Stimulated activated CD4-positive, alpha-beta T cell treated with anti-CD3 and anti-CD28 coated beads, Interleukin-2, amount 100 ng/mL, for 48 hours (primary cell): ENCODE data around the gene RSL1D1.
A peak's percentile ranks its signal among the peaks of the same experiment; 100 is the strongest.
"Not testable (repeated sequence)": the region's sequence is repeated elsewhere in the genome, so short reads cannot be mapped to it uniquely, and the experiment has no call there.

ENCODE experiments used
- DNase-seq, 2 donors: peaks; one replicate each; pipeline ENCODE4 v3.0.0-alpha.2; 2020

Gene RSL1D1

GRCh38 chr16:11843206-11843605 is 8.1 kb downstream of the RSL1D1 start:
- DNase-seq: no peak

DNA sequence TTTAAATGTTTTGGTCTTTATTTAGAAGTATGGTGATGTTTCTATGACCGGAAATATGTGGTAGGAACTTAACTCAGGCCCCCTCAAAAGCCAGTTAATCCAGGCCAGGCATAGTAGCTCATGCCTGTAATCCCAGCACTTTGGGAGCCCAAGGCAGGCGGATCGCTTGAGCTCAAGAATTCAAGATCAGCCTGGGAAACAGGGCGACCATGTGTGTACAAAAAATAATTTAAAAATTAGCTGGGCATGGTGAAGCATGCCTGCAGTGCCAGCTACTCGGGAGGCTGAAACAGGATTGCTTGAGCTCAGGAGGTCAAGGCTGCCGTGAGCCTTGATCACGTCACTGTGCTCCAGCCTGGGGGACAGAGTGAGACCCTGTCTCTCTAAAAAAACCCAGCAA is 10.3 kb downstream of the RSL1D1 start:
- no peak for DNase-seq

- no peak for DNase-seq
These were observed 14.6 kb downstream of the RSL1D1 start for GRCh38 chr16:11836650-11837244.

GRCh38 chr16:11835891-11836649 is 15.3 kb downstream of the RSL1D1 start:
- DNase-seq: no peak

GRCh38 chr16:11835309-11835708 is 16.0 kb downstream of the RSL1D1 start:
- DNase-seq: no peak

GRCh38 chr16:11833951-11834695 is 17.2 kb downstream of the RSL1D1 start:
- DNase-seq: no peak

- no peak for DNase-seq
These were observed 22.6 kb downstream of the RSL1D1 start for GRCh38 chr16:11828696-11829095.

GRCh38 chr16:11825520-11826165 is 25.7 kb downstream of the RSL1D1 start:
- not testable (repeated sequence) for DNase-seq

- DNase-seq: no peak
These were observed 27.0 kb downstream of the RSL1D1 start for GRCh38 chr16:11824362-11824761.

DNA sequence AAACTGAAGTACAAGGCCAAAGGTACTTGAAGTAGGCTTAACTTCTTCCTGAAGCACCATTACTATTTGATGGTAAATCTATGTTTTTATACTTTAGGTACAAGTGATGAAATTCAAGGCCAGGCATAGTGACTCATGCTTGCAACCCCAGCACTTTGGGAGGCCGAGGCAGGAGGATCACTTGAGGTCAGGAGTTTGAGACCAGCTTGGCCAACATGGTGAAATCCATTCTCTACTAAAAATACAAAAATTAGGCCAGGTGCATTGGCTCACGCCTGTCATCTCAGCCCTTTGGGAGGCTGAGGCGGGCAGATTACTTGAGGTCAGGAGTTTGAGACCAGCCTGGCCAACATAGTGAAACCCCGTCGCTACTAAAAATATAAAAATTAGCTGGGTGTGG is 27.7 kb downstream of the RSL1D1 start:
- not testable (repeated sequence) for DNase-seq

DNA sequence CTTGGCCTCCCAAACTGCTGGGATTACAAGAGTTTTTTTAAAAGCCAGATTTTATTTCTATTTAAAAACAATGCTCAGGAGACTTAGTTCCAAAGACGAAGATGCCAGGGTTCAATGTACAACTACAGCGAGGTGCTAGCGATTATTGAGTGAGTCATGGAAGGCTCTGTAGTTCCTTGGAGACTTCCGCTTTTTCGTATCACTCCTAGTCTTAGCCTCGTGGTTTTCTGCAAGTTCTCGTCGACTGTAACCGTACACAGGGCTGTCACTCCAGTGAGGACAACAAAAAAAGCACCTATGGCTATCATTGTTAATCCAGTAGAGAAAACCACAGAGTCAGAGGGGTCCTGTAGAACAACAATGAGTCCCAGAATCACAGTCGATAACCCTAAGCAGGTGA is 31.5 kb downstream of the RSL1D1 start:
- DNase-seq: no peak

- DNase-seq: not testable (repeated sequence)
These were observed 32.4 kb downstream of the RSL1D1 start for GRCh38 chr16:11818970-11819369.

DNA sequence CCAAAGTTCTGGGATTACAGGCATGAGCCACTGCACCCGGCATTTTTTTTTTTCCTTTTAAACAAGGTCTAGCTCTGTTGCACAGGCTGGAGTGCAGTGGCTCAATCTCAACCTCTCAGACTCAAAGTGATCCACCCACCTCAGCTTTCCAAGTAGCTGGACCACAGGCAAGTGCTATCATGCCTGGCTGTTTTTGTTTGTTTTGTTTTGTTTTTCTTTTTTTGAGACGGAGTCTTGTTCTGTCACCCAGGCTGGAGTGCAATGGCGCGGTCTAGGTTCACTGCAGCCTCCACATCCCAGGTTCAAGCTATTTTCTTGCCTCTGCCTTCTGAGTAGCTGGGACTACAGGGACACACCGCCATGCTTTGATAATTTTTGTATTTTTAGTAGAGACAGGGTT is 35.2 kb downstream of the RSL1D1 start:
- no peak for DNase-seq

DNA sequence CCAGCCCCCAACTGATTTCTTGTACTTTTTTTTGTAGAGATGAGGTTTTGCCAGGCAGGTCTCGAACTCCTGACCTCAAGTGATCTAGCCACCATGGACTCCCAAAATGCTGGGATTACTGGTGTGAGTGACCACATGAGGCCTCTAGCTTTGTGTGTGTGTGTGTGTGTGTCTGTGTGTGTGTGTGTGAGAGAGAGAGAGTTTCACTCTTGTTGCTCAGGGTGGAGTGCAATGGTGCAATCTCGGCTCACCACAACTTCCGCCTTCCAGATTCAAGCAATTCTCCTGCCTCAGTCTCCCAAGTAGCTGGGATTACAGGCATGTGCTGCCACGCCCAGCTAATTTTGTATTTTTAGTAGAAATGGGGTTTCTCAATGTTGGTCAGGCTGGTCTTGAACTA is 36.5 kb downstream of the RSL1D1 start:
- not testable (repeated sequence) for DNase-seq

- DNase-seq: no peak
These were observed 44.6 kb downstream of the RSL1D1 start for GRCh38 chr16:11806721-11807120.

GRCh38 chr16:11805556-11805955 is 45.8 kb downstream of the RSL1D1 start:
- DNase-seq: no peak

DNA sequence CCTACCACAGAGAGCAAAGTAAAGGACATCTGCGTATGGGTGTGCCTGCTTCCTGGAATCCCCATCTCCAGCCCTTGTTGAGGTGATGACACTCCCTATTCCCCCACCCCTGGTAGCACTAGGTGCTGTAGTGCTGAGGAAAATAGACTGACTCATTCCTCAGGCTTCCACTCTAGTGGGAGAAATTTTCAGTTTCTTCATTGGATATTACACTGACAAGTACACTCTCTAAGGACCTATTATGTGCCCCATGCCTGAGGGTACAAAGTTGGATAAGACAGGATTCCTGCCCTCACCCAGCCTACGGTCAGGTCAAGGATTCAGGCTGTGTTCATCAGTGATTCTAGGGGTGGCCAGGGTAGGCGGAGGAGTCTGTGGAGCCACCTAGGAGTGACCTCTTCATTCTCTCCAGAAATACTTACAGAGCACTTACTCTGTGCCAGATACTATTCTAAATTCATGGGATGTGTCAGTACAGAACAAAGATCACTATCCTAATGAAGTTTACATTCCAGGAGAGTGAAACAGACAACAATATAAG is 49.8 kb downstream of the RSL1D1 start:
- DNase-seq: no peak

DNA sequence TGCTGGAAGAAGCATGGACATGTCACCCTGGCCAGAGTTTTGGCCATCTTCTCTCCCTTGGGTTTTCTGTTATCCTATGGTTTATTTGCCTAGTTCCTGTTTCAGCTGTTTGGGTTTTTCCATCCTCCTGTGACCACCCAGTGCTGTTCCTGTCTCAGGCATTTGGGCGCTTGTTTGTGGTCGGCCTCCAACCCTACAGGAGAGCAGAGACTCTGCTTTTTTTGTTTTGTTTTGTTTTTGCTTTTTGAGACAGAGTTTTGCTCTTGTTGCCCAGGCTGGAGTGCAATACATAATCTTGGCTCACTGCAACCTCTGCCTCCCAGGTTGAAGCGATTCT is 51.0 kb downstream of the RSL1D1 start:
- no peak for DNase-seq

- no peak for DNase-seq
These were observed 51.6 kb downstream of the RSL1D1 start for GRCh38 chr16:11799509-11800381.

DNA sequence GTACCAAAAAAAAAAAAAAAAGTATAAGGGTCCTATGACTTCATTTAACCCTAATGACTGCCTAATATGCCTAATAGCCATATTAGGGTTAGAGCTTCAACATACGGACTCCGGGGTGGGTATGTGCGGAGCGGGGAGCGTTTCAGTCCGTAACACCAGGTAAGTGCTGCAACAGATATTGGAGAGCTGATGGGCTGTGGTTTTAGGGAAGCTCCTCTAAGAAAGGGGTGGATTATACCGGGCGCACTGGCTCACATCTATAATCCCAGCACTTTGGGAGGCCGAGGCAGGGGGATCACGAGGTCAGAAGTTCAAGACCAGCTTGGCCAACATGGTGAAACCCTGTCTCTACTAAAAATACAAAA is 52.3 kb downstream of the RSL1D1 start:
- DNase-seq: no peak

DNA sequence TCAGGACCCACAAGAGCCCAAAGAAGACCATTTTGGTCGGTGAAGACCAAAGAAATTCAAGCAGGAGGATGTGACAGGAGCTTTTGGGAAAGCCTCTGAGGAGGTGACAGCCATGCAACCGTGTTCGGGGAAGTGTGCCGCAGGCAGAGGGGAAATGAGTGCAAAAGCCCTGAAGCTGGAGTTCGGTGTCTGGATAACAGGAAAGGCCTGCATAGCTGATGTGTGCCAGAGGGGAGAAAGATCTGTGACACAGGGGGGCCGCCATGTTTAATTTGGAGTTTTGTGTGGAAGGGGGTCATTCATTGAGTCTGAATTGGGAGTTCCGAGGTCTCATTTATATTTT is 53.4 kb downstream of the RSL1D1 start:
- DNase-seq: no peak

DNA sequence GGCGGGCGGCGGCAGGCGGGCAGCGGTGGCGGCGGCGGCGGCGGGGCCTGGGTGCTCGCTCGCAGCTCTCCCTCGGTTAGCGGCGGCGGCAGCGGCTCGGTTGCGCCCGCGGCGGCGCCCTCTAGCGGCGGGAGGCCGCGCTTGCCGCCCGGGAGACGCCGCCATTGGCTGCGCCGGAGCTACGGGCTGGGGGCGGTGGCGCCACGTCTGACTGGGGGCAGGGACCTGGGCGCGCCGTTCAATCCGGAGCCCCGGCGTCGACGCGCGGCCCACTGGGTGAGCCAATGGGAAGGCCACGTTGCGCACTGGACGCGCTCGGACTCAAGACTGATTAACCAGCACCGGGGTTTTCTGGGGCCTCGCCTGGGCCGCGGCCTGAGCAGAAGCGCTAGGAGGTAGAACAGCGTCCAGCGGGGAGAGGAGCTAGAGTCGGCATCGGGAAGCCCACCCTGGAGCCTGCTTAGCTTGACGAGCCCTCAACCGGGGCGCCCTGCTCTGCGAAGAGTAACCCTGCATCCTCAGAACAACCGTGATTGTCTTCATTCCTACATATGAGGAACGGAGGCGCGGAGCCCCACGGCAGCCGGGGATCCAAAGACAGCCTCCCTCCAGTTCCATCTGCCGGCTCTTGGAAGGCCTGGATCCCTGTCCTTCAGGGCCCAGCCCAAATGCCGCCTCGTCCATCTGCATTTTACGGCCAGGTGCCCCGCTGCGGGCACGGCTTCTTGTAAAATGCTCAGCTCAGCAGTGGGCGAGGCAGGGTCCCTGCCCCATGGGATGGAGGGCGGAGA is 54.0 kb downstream of the RSL1D1 start, which contains the start of gene ZC3H7A:
ZC3H7A (minus strand) TSS at position 93 of the 791 bp plus-strand sequence. CDS start 14,904 bp downstream, outside the sequence.
- DNase-seq: peak; percentile 86 to 89
